Measurements from ENCODE around the gene THPO. TPM values are rescaled to one million over a fixed set of nuclear protein-coding genes. Genes with fewer than 3 reads are reported as not detected.

Gene THPO
- total and polyA plus RNA-seq, 4 donors: 3.9 to 14.4 (median 8.9) TPM

DNA sequence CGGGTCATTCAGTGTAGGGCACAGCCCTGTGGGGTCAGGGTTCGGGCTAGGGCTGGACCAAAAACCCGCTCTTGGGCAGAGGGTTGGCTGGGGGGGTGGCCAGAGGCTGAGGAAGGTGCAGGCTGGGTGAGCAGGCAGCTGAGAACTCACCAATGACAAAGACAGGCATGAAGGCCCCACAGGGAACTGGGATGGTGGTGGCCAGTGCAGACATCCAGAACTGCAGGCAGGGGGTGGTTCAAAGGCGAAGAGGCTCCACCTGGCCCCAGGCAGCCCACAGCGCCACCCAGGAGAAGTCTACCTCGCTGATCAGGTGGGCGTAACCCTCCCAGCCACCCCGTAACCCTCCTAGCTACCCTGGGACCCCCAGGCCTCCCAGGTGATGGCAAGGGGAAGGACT, 23.3 kb downstream of the THPO start:
- H3K36me3 ChIP-seq (ENCODE audit: control insufficient read depth in 4 of 4, insufficient read depth in 3 of 4, low read depth in 1 of 4, low read length in 3 of 4): no peaks in the 10 kb centered on the region
- H3K4me3 ChIP-seq (ENCODE audit: low read depth in 1 of 3, low read length in 3 of 3): no peak overlapping the region
- H3K27ac ChIP-seq (ENCODE audit: low read depth in 1 of 2, low read length in 2 of 2): no peak overlapping the region
- TF ChIP-seq, protein P1, sequence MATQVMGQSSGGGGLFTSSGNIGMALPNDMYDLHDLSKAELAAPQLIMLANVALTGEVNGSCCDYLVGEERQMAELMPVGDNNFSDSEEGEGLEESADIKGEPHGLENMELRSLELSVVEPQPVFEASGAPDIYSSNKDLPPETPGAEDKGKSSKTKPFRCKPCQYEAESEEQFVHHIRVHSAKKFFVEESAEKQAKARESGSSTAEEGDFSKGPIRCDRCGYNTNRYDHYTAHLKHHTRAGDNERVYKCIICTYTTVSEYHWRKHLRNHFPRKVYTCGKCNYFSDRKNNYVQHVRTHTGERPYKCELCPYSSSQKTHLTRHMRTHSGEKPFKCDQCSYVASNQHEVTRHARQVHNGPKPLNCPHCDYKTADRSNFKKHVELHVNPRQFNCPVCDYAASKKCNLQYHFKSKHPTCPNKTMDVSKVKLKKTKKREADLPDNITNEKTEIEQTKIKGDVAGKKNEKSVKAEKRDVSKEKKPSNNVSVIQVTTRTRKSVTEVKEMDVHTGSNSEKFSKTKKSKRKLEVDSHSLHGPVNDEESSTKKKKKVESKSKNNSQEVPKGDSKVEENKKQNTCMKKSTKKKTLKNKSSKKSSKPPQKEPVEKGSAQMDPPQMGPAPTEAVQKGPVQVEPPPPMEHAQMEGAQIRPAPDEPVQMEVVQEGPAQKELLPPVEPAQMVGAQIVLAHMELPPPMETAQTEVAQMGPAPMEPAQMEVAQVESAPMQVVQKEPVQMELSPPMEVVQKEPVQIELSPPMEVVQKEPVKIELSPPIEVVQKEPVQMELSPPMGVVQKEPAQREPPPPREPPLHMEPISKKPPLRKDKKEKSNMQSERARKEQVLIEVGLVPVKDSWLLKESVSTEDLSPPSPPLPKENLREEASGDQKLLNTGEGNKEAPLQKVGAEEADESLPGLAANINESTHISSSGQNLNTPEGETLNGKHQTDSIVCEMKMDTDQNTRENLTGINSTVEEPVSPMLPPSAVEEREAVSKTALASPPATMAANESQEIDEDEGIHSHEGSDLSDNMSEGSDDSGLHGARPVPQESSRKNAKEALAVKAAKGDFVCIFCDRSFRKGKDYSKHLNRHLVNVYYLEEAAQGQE (IDR thresholded peaks at IDR 0.05): no peak
- TF ChIP-seq RXRA (IDR thresholded peaks at IDR 0.05): no peak
- no peak for TF ChIP-seq HNF4G (IDR thresholded peaks at IDR 0.05)
- TF ChIP-seq, protein P2, sequence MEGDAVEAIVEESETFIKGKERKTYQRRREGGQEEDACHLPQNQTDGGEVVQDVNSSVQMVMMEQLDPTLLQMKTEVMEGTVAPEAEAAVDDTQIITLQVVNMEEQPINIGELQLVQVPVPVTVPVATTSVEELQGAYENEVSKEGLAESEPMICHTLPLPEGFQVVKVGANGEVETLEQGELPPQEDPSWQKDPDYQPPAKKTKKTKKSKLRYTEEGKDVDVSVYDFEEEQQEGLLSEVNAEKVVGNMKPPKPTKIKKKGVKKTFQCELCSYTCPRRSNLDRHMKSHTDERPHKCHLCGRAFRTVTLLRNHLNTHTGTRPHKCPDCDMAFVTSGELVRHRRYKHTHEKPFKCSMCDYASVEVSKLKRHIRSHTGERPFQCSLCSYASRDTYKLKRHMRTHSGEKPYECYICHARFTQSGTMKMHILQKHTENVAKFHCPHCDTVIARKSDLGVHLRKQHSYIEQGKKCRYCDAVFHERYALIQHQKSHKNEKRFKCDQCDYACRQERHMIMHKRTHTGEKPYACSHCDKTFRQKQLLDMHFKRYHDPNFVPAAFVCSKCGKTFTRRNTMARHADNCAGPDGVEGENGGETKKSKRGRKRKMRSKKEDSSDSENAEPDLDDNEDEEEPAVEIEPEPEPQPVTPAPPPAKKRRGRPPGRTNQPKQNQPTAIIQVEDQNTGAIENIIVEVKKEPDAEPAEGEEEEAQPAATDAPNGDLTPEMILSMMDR (IDR thresholded peaks at IDR 0.05; ENCODE audit: low read depth, low read length, missing input control): no peak
- no peak for TF ChIP-seq GABPA (IDR thresholded peaks at IDR 0.05 in 1 of 2, conservative IDR thresholded peaks at IDR 0.05 in 1 of 2)
- TF ChIP-seq, protein P3, sequence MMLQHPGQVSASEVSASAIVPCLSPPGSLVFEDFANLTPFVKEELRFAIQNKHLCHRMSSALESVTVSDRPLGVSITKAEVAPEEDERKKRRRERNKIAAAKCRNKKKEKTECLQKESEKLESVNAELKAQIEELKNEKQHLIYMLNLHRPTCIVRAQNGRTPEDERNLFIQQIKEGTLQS (IDR thresholded peaks at IDR 0.05): no peak
- no peak for TF ChIP-seq YY1 (IDR thresholded peaks at IDR 0.05)
- TF ChIP-seq NR2F2 (IDR thresholded peaks at IDR 0.05): no peak
- TF ChIP-seq HNF4A (conservative IDR thresholded peaks at IDR 0.05): no peak
- TF ChIP-seq, protein P4, sequence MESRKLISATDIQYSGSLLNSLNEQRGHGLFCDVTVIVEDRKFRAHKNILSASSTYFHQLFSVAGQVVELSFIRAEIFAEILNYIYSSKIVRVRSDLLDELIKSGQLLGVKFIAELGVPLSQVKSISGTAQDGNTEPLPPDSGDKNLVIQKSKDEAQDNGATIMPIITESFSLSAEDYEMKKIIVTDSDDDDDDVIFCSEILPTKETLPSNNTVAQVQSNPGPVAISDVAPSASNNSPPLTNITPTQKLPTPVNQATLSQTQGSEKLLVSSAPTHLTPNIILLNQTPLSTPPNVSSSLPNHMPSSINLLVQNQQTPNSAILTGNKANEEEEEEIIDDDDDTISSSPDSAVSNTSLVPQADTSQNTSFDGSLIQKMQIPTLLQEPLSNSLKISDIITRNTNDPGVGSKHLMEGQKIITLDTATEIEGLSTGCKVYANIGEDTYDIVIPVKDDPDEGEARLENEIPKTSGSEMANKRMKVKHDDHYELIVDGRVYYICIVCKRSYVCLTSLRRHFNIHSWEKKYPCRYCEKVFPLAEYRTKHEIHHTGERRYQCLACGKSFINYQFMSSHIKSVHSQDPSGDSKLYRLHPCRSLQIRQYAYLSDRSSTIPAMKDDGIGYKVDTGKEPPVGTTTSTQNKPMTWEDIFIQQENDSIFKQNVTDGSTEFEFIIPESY (IDR thresholded peaks at IDR 0.05): no peak
- TF ChIP-seq FOXA1 (IDR thresholded peaks at IDR 0.05): no peak
- TF ChIP-seq SP1 (IDR thresholded peaks at IDR 0.05): no peak
- TF ChIP-seq RAD21 (IDR thresholded peaks at IDR 0.05): no peak
- no peak for TF ChIP-seq JUND (IDR thresholded peaks at IDR 0.05)
- TF ChIP-seq TAF1 (conservative IDR thresholded peaks at IDR 0.05): no peak
- TF ChIP-seq, protein P5, sequence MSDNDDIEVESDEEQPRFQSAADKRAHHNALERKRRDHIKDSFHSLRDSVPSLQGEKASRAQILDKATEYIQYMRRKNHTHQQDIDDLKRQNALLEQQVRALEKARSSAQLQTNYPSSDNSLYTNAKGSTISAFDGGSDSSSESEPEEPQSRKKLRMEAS (IDR thresholded peaks at IDR 0.05): no peak
- no peak for TF ChIP-seq EGR1 (IDR thresholded peaks at IDR 0.05; ENCODE audit: low read depth in 2 of 2)
- H3K27me3 ChIP-seq (ENCODE audit: control insufficient read depth in 4 of 4, insufficient read depth in 4 of 4, low read length in 3 of 4): no peaks in the 10 kb centered on the region
- H3K4me1 ChIP-seq (ENCODE audit: control insufficient read depth in 4 of 4, insufficient read depth in 4 of 4, low read length in 3 of 4): peaks cover 8 to 22% (median 14%) of the 10 kb centered on the region in 4 donors
- H3K9ac ChIP-seq (ENCODE audit: low read depth in 1 of 2, low read length in 2 of 2): no peak overlapping the region
- DNase-seq (ENCODE audit: low spot score): no peak
- WGBS: 84% methylated on average over 8 of the region's 8 CpGs
- H3K9me3 ChIP-seq (ENCODE audit: control insufficient read depth in 4 of 4, low read length in 3 of 4): no peaks in the 10 kb centered on the region

Measured in liver (tissue), 9 donors.